Panc1 (cell line): Measurements from ENCODE around the gene EOGT.

Source experiments
- CTCF ChIP-seq: fragments of 450-650 bp; IDR thresholded peaks from 2 replicates; pipeline ENCODE4 v1.5.1; 2017; ENCODE audit warnings: mild to moderate bottlenecking
- POLR2AphosphoS5 ChIP-seq: IDR thresholded peaks from 2 replicates; pipeline ENCODE4 v1.6.1; 2012; ENCODE audit warnings: mild to moderate bottlenecking, low read depth, low read length, moderate library complexity

DNA sequence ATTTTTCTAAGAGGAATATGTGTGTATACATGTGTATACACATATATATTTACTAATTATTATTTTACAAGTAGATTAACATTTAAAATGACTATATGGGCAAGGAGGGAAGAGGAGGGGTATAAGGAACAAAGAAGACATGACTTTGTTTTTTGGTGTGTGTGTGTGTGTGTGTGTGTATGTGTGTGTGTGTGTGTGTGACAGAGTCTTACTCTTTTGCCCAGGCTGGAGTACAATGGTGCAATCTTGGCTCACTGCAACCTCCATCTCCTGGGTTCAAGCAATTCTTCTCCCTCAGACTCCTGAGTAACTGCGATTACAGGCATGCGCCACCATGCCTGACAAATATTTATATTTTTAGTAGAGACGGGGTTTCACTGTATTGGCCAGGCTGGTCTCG is 2.6 kb upstream of the EOGT start:
- TF ChIP-seq POLR2AphosphoS5 (no peak), CTCF (no peak)
